ACC112 (cell line): Measurements from ENCODE around the gene BAIAP2L2.
A peak's percentile ranks its signal among the peaks of the same experiment; 100 is the strongest.

Experiments used
- H2AFZ ChIP-seq: fragments of 200-600 bp; sonication (generic); one replicate; pipeline ENCODE4 v1.6.0; 2017; ENCODE audit warnings: antibody characterized with exemption, low read length; ENCODE audit not compliant: unreplicated experiment
- H3K27ac ChIP-seq: fragments of 200-600 bp; sonication (generic); 2 replicates; pipeline ENCODE4 v1.5.1; 2014; ENCODE audit warnings: low read depth, mild to moderate bottlenecking, antibody characterized with exemption, low read length, moderate library complexity
- H3K27me3 ChIP-seq: fragments of 200-600 bp; sonication (generic); 2 replicates; pipeline ENCODE4 v1.6.1; 2014; ENCODE audit warnings: mild to moderate bottlenecking, antibody characterized with exemption, low read length, moderate library complexity, mixed read lengths; ENCODE audit not compliant: insufficient read depth
- H3K36me3 ChIP-seq: fragments of 200-600 bp; sonication (generic); 2 replicates; pipeline ENCODE4 v1.6.1; 2016; ENCODE audit warnings: mild to moderate bottlenecking, antibody characterized with exemption, low read length, moderate library complexity, mixed read lengths; ENCODE audit not compliant: insufficient read depth
- H3K4me1 ChIP-seq: fragments of 200-600 bp; sonication (generic); one replicate; pipeline ENCODE4 v1.6.1; 2016; ENCODE audit warnings: low read length, mixed read lengths; ENCODE audit not compliant: insufficient read depth, unreplicated experiment, control insufficient read depth
- H3K4me3 ChIP-seq: fragments of 200-600 bp; sonication (generic); 2 replicates; pipeline ENCODE4 v1.5.1; 2014; ENCODE audit warnings: mild to moderate bottlenecking, low read depth, low read length
- H3K79me2 ChIP-seq: fragments of 200-600 bp; sonication (generic); one replicate; pipeline ENCODE4 v1.6.0; 2016; ENCODE audit warnings: low read length; ENCODE audit not compliant: control insufficient read depth, unreplicated experiment, insufficient read depth

BAIAP2L2 gene

GRCh38 chr22:38062791-38063190, 47.7 kb downstream of the BAIAP2L2 start:
- no peaks in the 10 kb centered on the region for H3K79me2 ChIP-seq
- H3K27ac ChIP-seq: no peak overlapping the region
- H3K4me1 ChIP-seq: no peaks in the 10 kb centered on the region
- H3K36me3 ChIP-seq: no peaks in the 10 kb centered on the region
- no peaks in the 10 kb centered on the region for H3K27me3 ChIP-seq
- no peak overlapping the region for H3K4me3 ChIP-seq
- no peak overlapping the region for H2AFZ ChIP-seq

GRCh38 chr22:38056969-38057891, 53.3 kb downstream of the BAIAP2L2 start, which contains the start of gene PICK1:
PICK1 (plus strand) TSS chr22:38057404; CDS start chr22:38057810, 406 bp downstream.
- peak within 1 kb of the TSS; percentile 84 for H3K4me3 ChIP-seq

GRCh38 chr22:38051900-38052862, 58.3 kb downstream of the BAIAP2L2 start:
- Histone ChIP-seq H3K79me2 (no peaks in the 10 kb centered on the region), H2AFZ (no peak overlapping the region), H3K36me3 (no peaks in the 10 kb centered on the region), H3K27me3 (no peaks in the 10 kb centered on the region), H3K27ac (no peak overlapping the region), H3K4me1 (no peaks in the 10 kb centered on the region), H3K4me3 (no peak overlapping the region)

More at GRCh38 chr22:38056969-38057891, 53.3 kb downstream of the BAIAP2L2 start, which contains the start of gene PICK1:
- Histone ChIP-seq H3K27me3 (no peaks in the 10 kb centered on the region), H3K27ac (peak within 1 kb of the TSS; percentile 66), H3K79me2 (no peaks in the 10 kb centered on the region), H3K4me1 (no peaks in the 10 kb centered on the region), H2AFZ (peak within 1 kb of the TSS; percentile 91), H3K36me3 (no peaks in the 10 kb centered on the region)

- Histone ChIP-seq H2AFZ (no peak overlapping the region), H3K4me1 (no peaks in the 10 kb centered on the region), H3K79me2 (no peaks in the 10 kb centered on the region), H3K36me3 (no peaks in the 10 kb centered on the region), H3K4me3 (no peak overlapping the region), H3K27me3 (no peaks in the 10 kb centered on the region), H3K27ac (no peak overlapping the region)
These were observed 59.2 kb downstream of the BAIAP2L2 start for GRCh38 chr22:38051261-38051660.

GRCh38 chr22:38050720-38051119, 59.8 kb downstream of the BAIAP2L2 start:
- no peak overlapping the region for H3K4me3 ChIP-seq
- no peaks in the 10 kb centered on the region for H3K4me1 ChIP-seq
- H3K36me3 ChIP-seq: no peaks in the 10 kb centered on the region
- no peak overlapping the region for H3K27ac ChIP-seq
- H3K27me3 ChIP-seq: no peaks in the 10 kb centered on the region
- no peak overlapping the region for H2AFZ ChIP-seq
- no peaks in the 10 kb centered on the region for H3K79me2 ChIP-seq

- no peaks in the 10 kb centered on the region for H3K27me3 ChIP-seq
- no peaks in the 10 kb centered on the region for H3K79me2 ChIP-seq
- H3K27ac ChIP-seq: no peak overlapping the region
- no peaks in the 10 kb centered on the region for H3K4me1 ChIP-seq
- H2AFZ ChIP-seq: no peak overlapping the region
- H3K4me3 ChIP-seq: no peak overlapping the region
- no peaks in the 10 kb centered on the region for H3K36me3 ChIP-seq
These were observed 60.5 kb downstream of the BAIAP2L2 start for GRCh38 chr22:38049812-38050619.

- Histone ChIP-seq H2AFZ (no peak overlapping the region), H3K4me3 (no peak overlapping the region), H3K79me2 (no peaks in the 10 kb centered on the region), H3K36me3 (no peaks in the 10 kb centered on the region), H3K27me3 (no peaks in the 10 kb centered on the region), H3K27ac (no peak overlapping the region), H3K4me1 (no peaks in the 10 kb centered on the region)
These were observed 64.3 kb downstream of the BAIAP2L2 start for GRCh38 chr22:38046070-38046748.

- no peaks in the 10 kb centered on the region for H3K36me3 ChIP-seq
These were observed 67.1 kb downstream of the BAIAP2L2 start for GRCh38 chr22:38043151-38044039.

GRCh38 chr22:38042488-38042790, 68.0 kb downstream of the BAIAP2L2 start:
- H3K79me2 ChIP-seq: no peaks in the 10 kb centered on the region

More at GRCh38 chr22:38043151-38044039, 67.1 kb downstream of the BAIAP2L2 start:
- H3K79me2 ChIP-seq: no peaks in the 10 kb centered on the region
- no peaks in the 10 kb centered on the region for H3K27me3 ChIP-seq
- no peak overlapping the region for H2AFZ ChIP-seq
- H3K27ac ChIP-seq: no peak overlapping the region
- H3K4me1 ChIP-seq: no peaks in the 10 kb centered on the region
- H3K4me3 ChIP-seq: no peak overlapping the region

More at GRCh38 chr22:38042488-38042790, 68.0 kb downstream of the BAIAP2L2 start:
- H2AFZ ChIP-seq: no peak overlapping the region
- no peak overlapping the region for H3K27ac ChIP-seq
- H3K4me3 ChIP-seq: no peak overlapping the region
- H3K27me3 ChIP-seq: no peaks in the 10 kb centered on the region
- no peaks in the 10 kb centered on the region for H3K4me1 ChIP-seq
- no peaks in the 10 kb centered on the region for H3K36me3 ChIP-seq
